HCT116 (cell line): Measurements from ENCODE around the gene TEDC1.

Source experiments
- ELF1 ChIP-seq: IDR thresholded peaks from 2 replicates; pipeline ENCODE4 v1.6.1; 2012; ENCODE audit warnings: low read depth, borderline replicate concordance
- EZH2 ChIP-seq: fragments of 200-600 bp; sonication (generic); IDR thresholded peaks from 2 replicates; pipeline ENCODE4 v1.6.1; 2017; ENCODE audit warnings: antibody characterized with exemption, mixed run types
- SIN3A ChIP-seq: IDR thresholded peaks from 2 replicates; pipeline ENCODE4 v1.6.1; 2012; ENCODE audit warnings: low read depth
- TCF7L2 ChIP-seq: IDR thresholded peaks from 2 replicates; pipeline ENCODE4 v1.7.0; 2011; ENCODE audit warnings: borderline replicate concordance, inconsistent platforms; ENCODE audit not compliant: insufficient read depth, insufficient read length; ENCODE audit errors: extremely low read depth
- TF ChIP-seq, protein P1 (sequence below), 3 experiments: fragments of 200-600 bp in 1 of 3; sonication (generic) in 1 of 3; IDR thresholded peaks in 2 of 3; conservative IDR thresholded peaks in 1 of 3; 2 replicates each; pipeline ENCODE4 v1.5.1; 2012 to 2017; ENCODE audit warnings: low read depth in 2 of 3, low read length in 2 of 3, antibody characterized with exemption in 1 of 3, borderline replicate concordance in 1 of 3, control low read depth in 1 of 3, mild to moderate bottlenecking in 1 of 3, mixed read lengths in 1 of 3, mixed run types in 1 of 3, moderate library complexity in 1 of 3; ENCODE audit not compliant: insufficient read depth in 1 of 3

DNA sequence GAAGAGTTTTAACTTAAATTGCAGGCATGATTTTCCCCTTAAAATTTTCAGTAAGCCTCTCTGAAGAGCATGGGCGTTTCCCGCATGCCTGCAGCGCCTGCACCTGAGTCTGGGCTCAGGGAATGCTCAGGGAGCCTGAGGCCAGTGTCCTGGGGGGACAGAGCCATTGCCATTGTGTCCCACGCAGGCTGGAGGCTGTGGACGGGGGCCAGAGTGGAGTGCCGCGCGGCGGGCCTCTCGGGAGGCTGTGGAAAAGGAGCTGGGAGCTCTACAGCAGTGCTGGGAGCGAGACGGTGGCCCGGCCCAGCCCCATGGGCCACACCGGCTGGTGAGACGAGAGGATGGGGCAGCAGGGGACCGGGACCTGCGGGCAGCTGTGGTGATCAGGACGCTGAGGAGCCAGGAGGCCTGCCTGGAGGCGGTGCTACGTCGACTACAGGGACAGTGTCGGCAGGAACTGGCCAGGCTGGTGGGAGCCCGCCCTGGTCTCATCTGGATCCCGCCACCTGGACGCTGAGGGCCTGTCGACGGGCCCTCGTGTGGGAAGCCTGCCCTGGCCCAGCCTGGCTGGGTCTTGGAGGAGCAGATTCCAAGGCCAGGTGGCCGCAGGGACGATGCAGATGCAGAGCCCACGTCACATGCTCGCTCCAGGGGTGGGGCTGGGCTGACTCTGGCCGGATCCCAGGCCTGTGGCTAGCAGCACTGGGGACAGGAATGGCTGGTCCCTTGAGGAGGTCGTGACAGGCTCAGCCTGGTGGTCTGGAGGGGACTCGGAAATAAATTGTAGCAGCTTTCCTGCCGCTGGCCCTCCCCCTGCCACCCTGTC lies 7.6 kb downstream of the TEDC1 start:
- TF ChIP-seq ELF1 (no peak), TCF7L2 (no peak), EZH2 (no peak), SIN3A (no peak)
- TF ChIP-seq, protein P1, sequence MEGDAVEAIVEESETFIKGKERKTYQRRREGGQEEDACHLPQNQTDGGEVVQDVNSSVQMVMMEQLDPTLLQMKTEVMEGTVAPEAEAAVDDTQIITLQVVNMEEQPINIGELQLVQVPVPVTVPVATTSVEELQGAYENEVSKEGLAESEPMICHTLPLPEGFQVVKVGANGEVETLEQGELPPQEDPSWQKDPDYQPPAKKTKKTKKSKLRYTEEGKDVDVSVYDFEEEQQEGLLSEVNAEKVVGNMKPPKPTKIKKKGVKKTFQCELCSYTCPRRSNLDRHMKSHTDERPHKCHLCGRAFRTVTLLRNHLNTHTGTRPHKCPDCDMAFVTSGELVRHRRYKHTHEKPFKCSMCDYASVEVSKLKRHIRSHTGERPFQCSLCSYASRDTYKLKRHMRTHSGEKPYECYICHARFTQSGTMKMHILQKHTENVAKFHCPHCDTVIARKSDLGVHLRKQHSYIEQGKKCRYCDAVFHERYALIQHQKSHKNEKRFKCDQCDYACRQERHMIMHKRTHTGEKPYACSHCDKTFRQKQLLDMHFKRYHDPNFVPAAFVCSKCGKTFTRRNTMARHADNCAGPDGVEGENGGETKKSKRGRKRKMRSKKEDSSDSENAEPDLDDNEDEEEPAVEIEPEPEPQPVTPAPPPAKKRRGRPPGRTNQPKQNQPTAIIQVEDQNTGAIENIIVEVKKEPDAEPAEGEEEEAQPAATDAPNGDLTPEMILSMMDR (IDR thresholded peaks at IDR 0.05 in 2 of 3, conservative IDR thresholded peaks at IDR 0.05 in 1 of 3; ENCODE audit: borderline replicate concordance in 1 of 3, insufficient read depth in 1 of 3, low read depth in 2 of 3, low read length in 2 of 3), result no peak
